HCT116 (cell line): Measurements from ENCODE around the gene KANK3.

Experiments used
- CBX3 ChIP-seq: IDR thresholded peaks from 2 replicates; pipeline ENCODE4 v1.6.1; 2012; ENCODE audit warnings: low read depth
- CEBPB ChIP-seq: IDR thresholded peaks from 2 replicates; pipeline ENCODE4 v1.6.1; 2012; ENCODE audit warnings: low read depth
- CTCF ChIP-seq, 3 experiments: fragments of 200-600 bp in 1 of 3; sonication (generic) in 1 of 3; IDR thresholded peaks in 2 of 3; conservative IDR thresholded peaks in 1 of 3; 2 replicates each; pipeline ENCODE4 v1.5.1; 2012 to 2017; ENCODE audit warnings: low read depth in 2 of 3, low read length in 2 of 3, antibody characterized with exemption in 1 of 3, borderline replicate concordance in 1 of 3, control low read depth in 1 of 3, mild to moderate bottlenecking in 1 of 3, mixed read lengths in 1 of 3, mixed run types in 1 of 3, moderate library complexity in 1 of 3; ENCODE audit not compliant: insufficient read depth in 1 of 3
- EGR1 ChIP-seq: IDR thresholded peaks from 2 replicates; pipeline ENCODE4 v1.6.1; 2012; ENCODE audit warnings: low read depth
- MAX ChIP-seq: IDR thresholded peaks from 2 replicates; pipeline ENCODE4 v1.6.1; 2012
- POLR2AphosphoS5 ChIP-seq: IDR thresholded peaks from 2 replicates; pipeline ENCODE4 v1.6.1; 2011; ENCODE audit warnings: mild to moderate bottlenecking, low read depth, low read length, moderate library complexity
- REST ChIP-seq: IDR thresholded peaks from 2 replicates; pipeline ENCODE4 v1.6.1; 2012; ENCODE audit warnings: low read depth
- TCF7L2 ChIP-seq: IDR thresholded peaks from 2 replicates; pipeline ENCODE4 v1.7.0; 2011; ENCODE audit warnings: borderline replicate concordance, inconsistent platforms; ENCODE audit not compliant: insufficient read depth, insufficient read length; ENCODE audit errors: extremely low read depth
- ZNF274 ChIP-seq: fragments of 200-500 bp; sonication (Bioruptor generic); IDR thresholded peaks from 2 replicates; pipeline ENCODE4 v1.6.1; 2014; ENCODE audit warnings: mild to moderate bottlenecking, low read depth, low read length, inconsistent platforms

- TF ChIP-seq CBX3 (no peak), MAX (no peak), POLR2AphosphoS5 (no peak), CTCF (IDR thresholded peaks at IDR 0.05 in 2 of 3, conservative IDR thresholded peaks at IDR 0.05 in 1 of 3; ENCODE audit: borderline replicate concordance in 1 of 3, insufficient read depth in 1 of 3, low read depth in 2 of 3, low read length in 2 of 3) (no peak), EGR1 (no peak), ZNF274 (no peak), TCF7L2 (no peak), CEBPB (no peak), REST (no peak)
These were observed 49.0 kb upstream of the KANK3 start for GRCh38 chr19:8392017-8392591.
